ENCODE results near the gene COPS7A. TPM values are rescaled to one million over a fixed set of nuclear protein-coding genes. Genes with fewer than 3 reads are reported as not detected.

COPS7A gene
- total RNA-seq, 1 donor from 2014 or later: 59.3 TPM

DNA sequence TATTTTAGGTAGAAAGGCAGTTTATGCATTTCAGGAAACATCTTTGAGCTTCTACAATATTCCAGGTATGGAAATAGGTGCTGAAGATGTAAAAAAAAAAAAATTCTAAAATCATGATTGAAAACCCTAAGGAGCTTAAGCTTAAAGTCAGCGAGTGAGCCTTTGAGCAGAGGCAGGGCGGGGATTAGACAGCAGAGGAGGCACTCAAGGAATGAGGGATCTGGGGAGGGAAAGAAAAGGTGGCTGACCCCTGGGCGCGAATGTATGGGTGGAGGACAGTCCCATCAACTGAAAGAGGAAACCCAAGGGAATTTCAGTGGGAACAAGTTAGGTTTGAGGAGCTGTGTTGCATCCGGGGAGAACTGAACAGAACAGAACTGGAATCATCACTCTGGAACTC lies 35.9 kb downstream of the COPS7A start:
- Mint-ChIP-seq H3K9me3 (ENCODE audit: low read depth) (no peaks in the 10 kb centered on the region), H3K27me3 (ENCODE audit: low read depth) (no peaks in the 10 kb centered on the region), H3K27ac (ENCODE audit: unreplicated experiment) (peak overlapping the region; percentile 9), H3K4me3 (ENCODE audit: unreplicated experiment) (no peak overlapping the region), H3K4me1 (ENCODE audit: low read depth) (peaks cover 25% of the 10 kb centered on the region), H3K36me3 (ENCODE audit: low read depth) (no peaks in the 10 kb centered on the region)
- no peak for DNase-seq (ENCODE audit: low spot score)
- TF ChIP-seq, protein P1, sequence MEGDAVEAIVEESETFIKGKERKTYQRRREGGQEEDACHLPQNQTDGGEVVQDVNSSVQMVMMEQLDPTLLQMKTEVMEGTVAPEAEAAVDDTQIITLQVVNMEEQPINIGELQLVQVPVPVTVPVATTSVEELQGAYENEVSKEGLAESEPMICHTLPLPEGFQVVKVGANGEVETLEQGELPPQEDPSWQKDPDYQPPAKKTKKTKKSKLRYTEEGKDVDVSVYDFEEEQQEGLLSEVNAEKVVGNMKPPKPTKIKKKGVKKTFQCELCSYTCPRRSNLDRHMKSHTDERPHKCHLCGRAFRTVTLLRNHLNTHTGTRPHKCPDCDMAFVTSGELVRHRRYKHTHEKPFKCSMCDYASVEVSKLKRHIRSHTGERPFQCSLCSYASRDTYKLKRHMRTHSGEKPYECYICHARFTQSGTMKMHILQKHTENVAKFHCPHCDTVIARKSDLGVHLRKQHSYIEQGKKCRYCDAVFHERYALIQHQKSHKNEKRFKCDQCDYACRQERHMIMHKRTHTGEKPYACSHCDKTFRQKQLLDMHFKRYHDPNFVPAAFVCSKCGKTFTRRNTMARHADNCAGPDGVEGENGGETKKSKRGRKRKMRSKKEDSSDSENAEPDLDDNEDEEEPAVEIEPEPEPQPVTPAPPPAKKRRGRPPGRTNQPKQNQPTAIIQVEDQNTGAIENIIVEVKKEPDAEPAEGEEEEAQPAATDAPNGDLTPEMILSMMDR (IDR thresholded peaks at IDR 0.05): no peak

DNA sequence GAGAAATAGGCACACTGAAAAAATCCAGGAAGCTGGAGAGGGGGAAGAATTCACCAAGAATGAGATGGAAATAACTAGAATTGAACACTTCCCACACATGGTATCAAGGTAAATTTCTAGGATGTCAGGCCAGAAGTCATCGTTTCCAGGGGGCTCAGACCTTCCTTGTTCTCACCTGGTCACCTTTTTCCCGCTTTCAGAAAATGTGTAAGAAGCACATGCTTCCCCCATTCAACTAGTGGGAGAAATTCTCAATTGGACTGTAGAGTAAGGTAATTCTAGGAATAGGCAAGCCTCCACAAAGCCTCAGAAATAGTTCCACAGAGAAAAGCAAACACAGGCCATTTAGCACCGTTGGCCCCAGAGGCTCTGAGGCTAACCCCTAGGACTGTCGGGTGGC lies 39.5 kb downstream of the COPS7A start:
- no peaks in the 10 kb centered on the region for H3K9me3 Mint-ChIP-seq (ENCODE audit: low read depth)
- peaks cover 2% of the 10 kb centered on the region for H3K36me3 Mint-ChIP-seq (ENCODE audit: low read depth)
- peaks cover 46% of the 10 kb centered on the region for H3K4me1 Mint-ChIP-seq (ENCODE audit: low read depth)
- peak overlapping the region; percentile 51 for H3K4me3 Mint-ChIP-seq (ENCODE audit: unreplicated experiment)
- H3K27ac Mint-ChIP-seq (ENCODE audit: unreplicated experiment): peak overlapping the region; percentile 81
- TF ChIP-seq, protein P1 (IDR thresholded peaks at IDR 0.05): no peak
- no peak for DNase-seq (ENCODE audit: low spot score)
- H3K27me3 Mint-ChIP-seq (ENCODE audit: low read depth): no peaks in the 10 kb centered on the region

DNA sequence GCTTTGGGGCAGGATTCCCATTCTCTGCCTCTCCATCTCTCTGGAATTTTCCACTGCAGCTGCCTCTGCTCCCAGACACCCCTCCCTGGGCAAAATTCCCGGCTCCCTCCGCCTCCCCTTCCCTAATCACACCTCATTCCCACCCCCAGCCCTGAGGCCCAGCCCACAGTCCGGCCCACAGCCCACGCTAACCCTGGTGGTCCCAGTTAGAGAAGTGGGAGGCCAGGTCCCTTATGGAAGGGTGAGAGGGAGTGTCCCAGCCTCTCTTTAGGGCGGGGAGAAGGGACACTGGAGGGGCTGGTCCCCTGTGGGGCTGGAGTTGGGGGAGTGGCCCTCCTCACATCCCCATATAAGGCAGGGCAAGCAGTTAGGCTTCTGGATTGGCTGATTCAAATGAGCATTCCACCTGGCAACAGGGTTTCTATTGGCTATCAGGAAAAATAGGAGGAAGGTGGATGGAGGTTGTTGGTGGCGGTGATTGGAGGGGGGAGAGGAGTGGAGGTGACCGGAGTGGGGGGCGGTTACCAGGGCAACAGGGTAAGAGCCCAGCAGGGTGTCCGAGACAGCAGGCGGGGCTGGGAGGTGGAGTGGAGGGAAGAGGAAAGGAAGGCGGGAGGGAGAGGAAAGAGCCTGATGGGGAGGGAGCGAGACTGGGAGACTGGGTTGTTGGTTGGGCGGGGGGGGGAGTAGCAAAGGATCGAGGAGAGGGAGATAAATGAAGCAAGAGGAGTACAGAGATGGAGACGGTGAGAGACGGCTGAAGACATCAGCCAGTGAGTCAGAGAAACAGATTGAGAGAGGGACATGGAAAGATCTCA lies 40.4 kb downstream of the COPS7A start:
- peaks cover 2% of the 10 kb centered on the region for H3K36me3 Mint-ChIP-seq (ENCODE audit: low read depth)
- TF ChIP-seq, protein P1 (IDR thresholded peaks at IDR 0.05): no peak
- no peaks in the 10 kb centered on the region for H3K9me3 Mint-ChIP-seq (ENCODE audit: low read depth)
- no peak for DNase-seq (ENCODE audit: low spot score)
- H3K27me3 Mint-ChIP-seq (ENCODE audit: low read depth): no peaks in the 10 kb centered on the region
- H3K4me3 Mint-ChIP-seq (ENCODE audit: unreplicated experiment): peak overlapping the region; percentile 51
- H3K27ac Mint-ChIP-seq (ENCODE audit: unreplicated experiment): peak overlapping the region; percentile 81
- H3K4me1 Mint-ChIP-seq (ENCODE audit: low read depth): peaks cover 54% of the 10 kb centered on the region

DNA sequence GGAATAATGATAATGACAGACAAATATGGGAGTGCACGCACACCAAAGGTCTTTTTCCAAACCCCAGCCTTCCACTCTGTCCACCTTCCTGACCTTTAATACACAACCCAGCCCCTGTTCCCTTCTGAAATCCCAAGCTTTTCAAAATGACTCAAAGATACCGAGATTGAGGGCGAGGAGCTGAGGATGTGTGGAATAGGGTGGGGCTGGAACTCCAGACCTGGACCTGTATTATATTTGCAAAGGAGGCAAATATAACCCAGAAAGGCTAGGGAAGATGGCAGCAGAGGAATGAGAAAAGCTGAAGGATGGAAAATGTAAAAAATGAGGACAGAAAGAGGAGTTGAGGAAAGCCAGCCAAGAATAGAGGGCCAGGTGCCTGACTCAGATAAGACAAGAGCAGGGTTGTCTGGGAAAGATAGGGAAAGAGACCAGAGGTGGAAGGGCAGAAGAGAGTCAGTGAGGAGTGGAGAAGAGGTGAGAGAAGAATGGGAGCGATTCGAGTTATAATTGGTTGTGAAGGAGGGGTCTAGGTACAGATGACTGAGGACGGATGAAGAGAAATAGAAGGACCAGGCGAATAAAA lies 41.3 kb downstream of the COPS7A start:
- H3K27me3 Mint-ChIP-seq (ENCODE audit: low read depth): no peaks in the 10 kb centered on the region
- peaks cover 5% of the 10 kb centered on the region for H3K36me3 Mint-ChIP-seq (ENCODE audit: low read depth)
- DNase-seq (ENCODE audit: low spot score): no peak
- TF ChIP-seq, protein P1 (IDR thresholded peaks at IDR 0.05): no peak
- peak overlapping the region; percentile 74 for H3K4me3 Mint-ChIP-seq (ENCODE audit: unreplicated experiment)
- H3K27ac Mint-ChIP-seq (ENCODE audit: unreplicated experiment): peak overlapping the region; percentile 89
- H3K9me3 Mint-ChIP-seq (ENCODE audit: low read depth): no peaks in the 10 kb centered on the region
- peaks cover 54% of the 10 kb centered on the region for H3K4me1 Mint-ChIP-seq (ENCODE audit: low read depth)

DNA sequence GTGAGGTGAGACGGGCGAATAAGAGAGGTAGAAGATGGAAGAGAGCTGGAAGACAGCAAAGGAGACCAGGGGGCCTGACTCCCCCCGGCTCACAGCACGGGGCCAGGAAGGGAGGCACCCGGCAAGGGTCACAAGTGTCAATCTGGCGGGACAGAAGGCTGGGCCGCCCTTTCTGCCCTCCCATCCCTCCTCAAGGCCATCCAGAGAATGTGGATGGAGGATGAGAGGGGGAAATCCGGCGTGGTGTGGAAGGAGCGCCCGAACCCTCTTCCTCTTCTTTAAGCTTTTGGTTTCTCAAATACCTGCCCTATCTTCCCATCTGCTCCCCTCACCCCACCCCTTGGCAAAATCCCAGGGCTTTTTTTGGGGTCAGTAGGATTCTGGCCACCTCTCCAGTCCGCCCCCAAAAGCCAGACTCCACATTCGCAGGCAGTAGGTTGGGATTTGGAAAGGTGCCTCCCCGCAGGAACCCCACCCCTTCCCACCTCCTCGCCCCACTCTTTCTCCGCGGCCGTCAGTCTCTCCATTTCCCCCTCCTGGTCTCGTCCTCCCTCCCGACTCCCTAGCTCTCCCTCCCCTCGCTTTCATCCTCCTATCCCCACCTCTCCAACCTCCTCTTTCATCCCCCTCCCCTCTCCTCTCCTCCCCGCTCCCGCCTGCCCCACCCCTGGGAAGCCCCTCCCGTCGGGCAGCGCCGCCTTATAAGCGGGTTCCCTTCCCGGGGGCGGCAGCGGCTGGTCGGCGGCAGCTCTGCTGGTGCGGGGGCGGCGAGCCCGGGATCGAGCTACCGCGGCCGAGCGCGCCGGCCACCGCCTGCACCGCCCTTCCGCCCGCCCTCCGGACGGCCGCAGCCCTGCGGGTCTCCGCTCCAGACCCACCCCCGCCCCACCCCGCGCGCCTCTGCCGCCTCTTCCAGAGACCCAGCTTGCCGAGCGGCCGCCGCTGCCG lies 42.1 kb downstream of the COPS7A start, which contains the start of gene PTMS:
PTMS (plus strand) TSS at position 730 of the 948 bp plus-strand sequence. CDS start 343 bp downstream, outside the sequence.
- TF ChIP-seq, protein P1 (IDR thresholded peaks at IDR 0.05): no peak
- Mint-ChIP-seq H3K36me3 (ENCODE audit: low read depth) (peaks cover 8% of the 10 kb centered on the region), H3K4me3 (ENCODE audit: unreplicated experiment) (peak within 1 kb of the TSS; percentile 86), H3K27me3 (ENCODE audit: low read depth) (no peaks in the 10 kb centered on the region), H3K4me1 (ENCODE audit: low read depth) (peaks cover 54% of the 10 kb centered on the region), H3K27ac (ENCODE audit: unreplicated experiment) (peak within 1 kb of the TSS; percentile 89), H3K9me3 (ENCODE audit: low read depth) (no peaks in the 10 kb centered on the region)
- DNase-seq (ENCODE audit: low spot score): no peak

All from chondrocyte (in vitro differentiated cells).